ENCODE data around the gene ZHX3.

- TF ChIP-seq, protein P1, sequence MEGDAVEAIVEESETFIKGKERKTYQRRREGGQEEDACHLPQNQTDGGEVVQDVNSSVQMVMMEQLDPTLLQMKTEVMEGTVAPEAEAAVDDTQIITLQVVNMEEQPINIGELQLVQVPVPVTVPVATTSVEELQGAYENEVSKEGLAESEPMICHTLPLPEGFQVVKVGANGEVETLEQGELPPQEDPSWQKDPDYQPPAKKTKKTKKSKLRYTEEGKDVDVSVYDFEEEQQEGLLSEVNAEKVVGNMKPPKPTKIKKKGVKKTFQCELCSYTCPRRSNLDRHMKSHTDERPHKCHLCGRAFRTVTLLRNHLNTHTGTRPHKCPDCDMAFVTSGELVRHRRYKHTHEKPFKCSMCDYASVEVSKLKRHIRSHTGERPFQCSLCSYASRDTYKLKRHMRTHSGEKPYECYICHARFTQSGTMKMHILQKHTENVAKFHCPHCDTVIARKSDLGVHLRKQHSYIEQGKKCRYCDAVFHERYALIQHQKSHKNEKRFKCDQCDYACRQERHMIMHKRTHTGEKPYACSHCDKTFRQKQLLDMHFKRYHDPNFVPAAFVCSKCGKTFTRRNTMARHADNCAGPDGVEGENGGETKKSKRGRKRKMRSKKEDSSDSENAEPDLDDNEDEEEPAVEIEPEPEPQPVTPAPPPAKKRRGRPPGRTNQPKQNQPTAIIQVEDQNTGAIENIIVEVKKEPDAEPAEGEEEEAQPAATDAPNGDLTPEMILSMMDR (IDR thresholded peaks at IDR 0.05 in 8 of 11, conservative IDR thresholded peaks at IDR 0.05 in 3 of 11) = no peak
- no peak for TF ChIP-seq POLR2A (IDR thresholded peaks at IDR 0.05)
Measured at GRCh38 chr20:41318271-41318649, 729 bp upstream of the ZHX3 start.

All from spleen (tissue), 7 donors.